Hepatocyte (in vitro differentiated cells): ENCODE results near the gene POLR2E. TPM values are rescaled to one million over a fixed set of nuclear protein-coding genes. Genes with fewer than 3 reads are reported as not detected.

Experiments used
- DNase-seq: peaks from one replicate; pipeline ENCODE4 v3.0.0-alpha.2; 2016; ENCODE audit warnings: low spot score
- H2AFZ ChIP-seq: fragments of 200-600 bp; sonication (generic); 2 replicates; pipeline ENCODE4 v1.6.0; 2016; ENCODE audit warnings: antibody characterized with exemption, mild to moderate bottlenecking
- H3K27ac ChIP-seq: fragments of 200-600 bp; sonication (generic); 2 replicates; pipeline ENCODE4 v1.5.1; 2016; ENCODE audit warnings: mild to moderate bottlenecking
- H3K27me3 ChIP-seq: fragments of 200-600 bp; sonication (generic); 2 replicates; pipeline ENCODE4 v1.6.1; 2016
- H3K36me3 ChIP-seq: fragments of 200-600 bp; sonication (generic); replicated peaks from 2 replicates; pipeline ENCODE4 v1.5.1; 2016; ENCODE audit warnings: low read depth; ENCODE audit not compliant: insufficient read depth
- H3K4me1 ChIP-seq: fragments of 200-600 bp; sonication (generic); 2 replicates; pipeline ENCODE4 v1.5.1; 2016; ENCODE audit warnings: mild to moderate bottlenecking, moderate library complexity; ENCODE audit not compliant: insufficient read depth
- H3K4me2 ChIP-seq: fragments of 200-600 bp; sonication (generic); 2 replicates; pipeline ENCODE4 v1.6.0; 2016
- H3K4me3 ChIP-seq: fragments of 200-600 bp; sonication (generic); 2 replicates; pipeline ENCODE4 v1.5.1; 2016; ENCODE audit warnings: mild to moderate bottlenecking
- H3K79me2 ChIP-seq: fragments of 200-600 bp; sonication (generic); 2 replicates; pipeline ENCODE4 v1.6.0; 2017; ENCODE audit warnings: mild to moderate bottlenecking
- H3K9me2 ChIP-seq: fragments of 200-600 bp; sonication (generic); replicated peaks from 2 replicates; pipeline ENCODE4 v1.6.0; 2017; ENCODE audit warnings: mild to moderate bottlenecking; ENCODE audit not compliant: insufficient read depth
- H3K9me3 ChIP-seq: fragments of 200-600 bp; sonication (generic); 2 replicates; pipeline ENCODE4 v1.5.1; 2016; ENCODE audit warnings: low read depth, mild to moderate bottlenecking
- H4K20me1 ChIP-seq: fragments of 200-600 bp; sonication (generic); 2 replicates; pipeline ENCODE4 v1.6.0; 2016; ENCODE audit warnings: mild to moderate bottlenecking; ENCODE audit not compliant: insufficient read depth, poor library complexity, severe bottlenecking
- EZH2 ChIP-seq: fragments of 200-600 bp; sonication (generic); IDR thresholded peaks from 2 replicates; pipeline ENCODE4 v1.6.1; 2016; ENCODE audit warnings: antibody characterized with exemption, mild to moderate bottlenecking, borderline replicate concordance
- EZH2phosphoT487 ChIP-seq: fragments of 200-600 bp; sonication (generic); IDR thresholded peaks from one replicate; pipeline ENCODE4 v1.6.1; 2018; ENCODE audit warnings: antibody characterized with exemption, mild to moderate bottlenecking, low read depth, moderate library complexity; ENCODE audit not compliant: unreplicated experiment, severe bottlenecking
- WGBS: methylation state at CpG from one replicate; pipeline ENCODE4 v1.1.6; 2016; ENCODE audit warnings: low lambda C conversion rate; ENCODE audit errors: missing lambda C conversion rate; 5-methylcytosine and 5-hydroxymethylcytosine counted together
- polyA plus RNA-seq: library from polyadenylated mRNA; unstranded; fragments of >200 nt; fragmentation: Nextera tagmentation; extraction: Ambion mirVana; gene quantifications from 2 replicates; pipeline ENCODE4 v1.2.1, GENCODE V29; 2016
- total RNA-seq: library from RNA; depleted of rRNA; stranded (reverse); fragments of >200 nt; gene quantifications from 2 replicates; pipeline ENCODE4 v1.2.3, GENCODE V29; 2014
- TF ChIP-seq, protein P1 (sequence below): fragments of 200-600 bp; sonication (generic); IDR thresholded peaks from 2 replicates; pipeline ENCODE4 v1.5.1; 2016; ENCODE audit warnings: antibody characterized with exemption, mild to moderate bottlenecking; ENCODE audit not compliant: poor library complexity

Gene POLR2E
- total and polyA plus RNA-seq, 2 experiments from 2014 or later, result 126 to 328 TPM

GRCh38 chr19:1037621-1038064, 57.5 kb downstream of the POLR2E start:
- H3K27ac ChIP-seq, result peak overlapping the region; percentile 51
- 92% methylated on average over 21 of the region's 22 CpGs for WGBS
- H4K20me1 ChIP-seq, result peaks cover 9% of the 10 kb centered on the region

More at GRCh38 chr19:1037621-1038064, 57.5 kb downstream of the POLR2E start:
- H2AFZ ChIP-seq, result no peak overlapping the region
- H3K27me3 ChIP-seq, result no peaks in the 10 kb centered on the region
- DNase-seq, result no peak
- H3K9me3 ChIP-seq, result no peaks in the 10 kb centered on the region
- H3K4me1 ChIP-seq, result peaks cover 8% of the 10 kb centered on the region
- H3K9me2 ChIP-seq, result no peaks in the 10 kb centered on the region
- no peak overlapping the region for H3K4me2 ChIP-seq
- no peak overlapping the region for H3K4me3 ChIP-seq
- H3K36me3 ChIP-seq, result no peaks in the 10 kb centered on the region
- H3K79me2 ChIP-seq, result peaks cover 4% of the 10 kb centered on the region
- TF ChIP-seq EZH2phosphoT487 (no peak), EZH2 (no peak)
- TF ChIP-seq, protein P1, sequence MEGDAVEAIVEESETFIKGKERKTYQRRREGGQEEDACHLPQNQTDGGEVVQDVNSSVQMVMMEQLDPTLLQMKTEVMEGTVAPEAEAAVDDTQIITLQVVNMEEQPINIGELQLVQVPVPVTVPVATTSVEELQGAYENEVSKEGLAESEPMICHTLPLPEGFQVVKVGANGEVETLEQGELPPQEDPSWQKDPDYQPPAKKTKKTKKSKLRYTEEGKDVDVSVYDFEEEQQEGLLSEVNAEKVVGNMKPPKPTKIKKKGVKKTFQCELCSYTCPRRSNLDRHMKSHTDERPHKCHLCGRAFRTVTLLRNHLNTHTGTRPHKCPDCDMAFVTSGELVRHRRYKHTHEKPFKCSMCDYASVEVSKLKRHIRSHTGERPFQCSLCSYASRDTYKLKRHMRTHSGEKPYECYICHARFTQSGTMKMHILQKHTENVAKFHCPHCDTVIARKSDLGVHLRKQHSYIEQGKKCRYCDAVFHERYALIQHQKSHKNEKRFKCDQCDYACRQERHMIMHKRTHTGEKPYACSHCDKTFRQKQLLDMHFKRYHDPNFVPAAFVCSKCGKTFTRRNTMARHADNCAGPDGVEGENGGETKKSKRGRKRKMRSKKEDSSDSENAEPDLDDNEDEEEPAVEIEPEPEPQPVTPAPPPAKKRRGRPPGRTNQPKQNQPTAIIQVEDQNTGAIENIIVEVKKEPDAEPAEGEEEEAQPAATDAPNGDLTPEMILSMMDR, result no peak

Other genes starting within 250 kb of the POLR2E start
- 0.83 and 1.2 TPM in 2 replicates for gene ELANE, start 243.1 kb downstream of the POLR2E start, total RNA-seq
- 0.81 and 3.0 TPM in 2 replicates for gene ELANE, start 243.1 kb downstream of the POLR2E start, polyA plus RNA-seq
- 3.3 and 9.0 TPM in 2 replicates for gene CFD, start 235.7 kb downstream of the POLR2E start, total RNA-seq
- gene CFD, start 235.7 kb downstream of the POLR2E start, polyA plus RNA-seq, result 8.2 and 11.2 TPM in 2 replicates
- gene MED16, start 202.2 kb downstream of the POLR2E start, total RNA-seq, result 24.4 and 32.1 TPM in 2 replicates
- gene MED16, start 202.2 kb downstream of the POLR2E start, polyA plus RNA-seq, result 80.9 and 111 TPM in 2 replicates
- not detected in 2 replicates for gene RNU6-9, start 201.9 kb downstream of the POLR2E start, total RNA-seq
- not detected in 2 replicates for gene RNU6-9, start 201.9 kb downstream of the POLR2E start, polyA plus RNA-seq
- gene R3HDM4, start 182.2 kb downstream of the POLR2E start, total RNA-seq, result 42.2 and 44.1 TPM in 2 replicates
- 86.6 and 88.2 TPM in 2 replicates for gene R3HDM4, start 182.2 kb downstream of the POLR2E start, polyA plus RNA-seq
- gene KISS1R, start 178.0 kb downstream of the POLR2E start, total RNA-seq, result 1.3 and 1.4 TPM in 2 replicates
- gene KISS1R, start 178.0 kb downstream of the POLR2E start, polyA plus RNA-seq, result 2.1 and 4.2 TPM in 2 replicates
- gene ARID3A, start 169.3 kb downstream of the POLR2E start, total RNA-seq, result 95.9 and 122 TPM in 2 replicates
- 180 and 203 TPM in 2 replicates for gene ARID3A, start 169.3 kb downstream of the POLR2E start, polyA plus RNA-seq
- 57.8 and 60.0 TPM in 2 replicates for gene WDR18, start 111.0 kb downstream of the POLR2E start, total RNA-seq
- 160 and 169 TPM in 2 replicates for gene WDR18, start 111.0 kb downstream of the POLR2E start, polyA plus RNA-seq
- gene GRIN3B, start 95.0 kb downstream of the POLR2E start, total RNA-seq, result 0.30 and 0.64 TPM in 2 replicates
- 0.48 and 0.49 TPM in 2 replicates for gene GRIN3B, start 95.0 kb downstream of the POLR2E start, polyA plus RNA-seq
- gene TMEM259, start 74.3 kb downstream of the POLR2E start, total RNA-seq, result 108 and 169 TPM in 2 replicates
- 311 and 383 TPM in 2 replicates for gene TMEM259, start 74.3 kb downstream of the POLR2E start, polyA plus RNA-seq
- gene RNU6-2, start 73.9 kb downstream of the POLR2E start, total RNA-seq, result not detected in 2 replicates
- gene RNU6-2, start 73.9 kb downstream of the POLR2E start, polyA plus RNA-seq, result not detected in 2 replicates
- gene CNN2, start 68.8 kb downstream of the POLR2E start, total RNA-seq, result 88.5 and 115 TPM in 2 replicates
- 229 and 247 TPM in 2 replicates for gene CNN2, start 68.8 kb downstream of the POLR2E start, polyA plus RNA-seq
- gene ABCA7, start 55.3 kb downstream of the POLR2E start, total RNA-seq, result 8.2 and 17.8 TPM in 2 replicates
- gene ABCA7, start 55.3 kb downstream of the POLR2E start, polyA plus RNA-seq, result 26.8 and 38.1 TPM in 2 replicates
- 11.0 and 12.9 TPM in 2 replicates for gene ARHGAP45, start 28.2 kb downstream of the POLR2E start, total RNA-seq
- 16.0 and 18.3 TPM in 2 replicates for gene ARHGAP45, start 28.2 kb downstream of the POLR2E start, polyA plus RNA-seq
- gene GPX4, start 8.6 kb upstream of the POLR2E start, total RNA-seq, result 524 and 539 TPM in 2 replicates
- gene GPX4, start 8.6 kb upstream of the POLR2E start, polyA plus RNA-seq, result 729 and 735 TPM in 2 replicates
- 15.2 and 15.6 TPM in 2 replicates for gene SBNO2, start 78.9 kb upstream of the POLR2E start, total RNA-seq
- 12.7 and 16.2 TPM in 2 replicates for gene SBNO2, start 78.9 kb upstream of the POLR2E start, polyA plus RNA-seq
- gene STK11, start 110.4 kb upstream of the POLR2E start, total RNA-seq, result 48.9 and 53.3 TPM in 2 replicates
- 73.8 and 76.6 TPM in 2 replicates for gene STK11, start 110.4 kb upstream of the POLR2E start, polyA plus RNA-seq
- gene CBARP, start 142.6 kb upstream of the POLR2E start, total RNA-seq, result 1.1 and 4.2 TPM in 2 replicates
- 7.1 and 10.7 TPM in 2 replicates for gene CBARP, start 142.6 kb upstream of the POLR2E start, polyA plus RNA-seq
- 54.0 and 64.1 TPM in 2 replicates for gene ATP5F1D, start 146.4 kb upstream of the POLR2E start, total RNA-seq
- gene ATP5F1D, start 146.4 kb upstream of the POLR2E start, polyA plus RNA-seq, result 291 and 297 TPM in 2 replicates
- 28.7 and 30.1 TPM in 2 replicates for gene MIDN, start 153.2 kb upstream of the POLR2E start, total RNA-seq
- 94.6 and 98.4 TPM in 2 replicates for gene MIDN, start 153.2 kb upstream of the POLR2E start, polyA plus RNA-seq
- gene CIRBP, start 174.0 kb upstream of the POLR2E start, total RNA-seq, result 212 and 361 TPM in 2 replicates
- 202 and 261 TPM in 2 replicates for gene CIRBP, start 174.0 kb upstream of the POLR2E start, polyA plus RNA-seq
- 25.5 TPM in 2 replicates for gene FAM174C, start 180.2 kb upstream of the POLR2E start, total RNA-seq
- 79.9 and 89.5 TPM in 2 replicates for gene FAM174C, start 180.2 kb upstream of the POLR2E start, polyA plus RNA-seq
- gene EFNA2, start 190.5 kb upstream of the POLR2E start, total RNA-seq, result 11.0 and 14.2 TPM in 2 replicates
- 1.3 and 1.8 TPM in 2 replicates for gene EFNA2, start 190.5 kb upstream of the POLR2E start, polyA plus RNA-seq